HG03432 (cell line): ENCODE data around the gene MCU.

Experiments used
- ATAC-seq: cut with Tn5 transposase; IDR thresholded peaks from one replicate; pipeline ENCODE4 v1.9.1; 2021; ENCODE audit warnings: mild to moderate bottlenecking, moderate library complexity; ENCODE audit not compliant: unreplicated experiment

MCU gene

DNA sequence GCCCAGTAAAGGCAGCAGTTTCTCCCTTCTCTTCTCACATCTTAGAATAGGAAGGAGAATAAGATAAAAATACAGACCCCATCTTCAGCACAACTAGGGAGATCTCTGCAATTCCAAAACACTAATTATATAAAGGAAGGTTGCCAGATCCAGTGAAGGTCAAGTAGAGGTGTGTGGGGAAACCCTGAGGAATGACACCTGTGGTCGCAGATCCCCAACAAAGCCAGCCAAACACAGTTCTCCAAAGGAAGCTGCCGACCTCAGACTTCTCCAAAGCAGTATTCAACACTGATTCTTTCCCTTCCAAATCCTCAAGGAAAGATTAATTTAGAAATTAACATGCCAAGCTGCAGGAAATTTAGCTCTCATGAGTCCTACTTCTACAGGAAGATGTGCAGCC lies 138.7 kb downstream of the MCU start:
- no peak for ATAC-seq

DNA sequence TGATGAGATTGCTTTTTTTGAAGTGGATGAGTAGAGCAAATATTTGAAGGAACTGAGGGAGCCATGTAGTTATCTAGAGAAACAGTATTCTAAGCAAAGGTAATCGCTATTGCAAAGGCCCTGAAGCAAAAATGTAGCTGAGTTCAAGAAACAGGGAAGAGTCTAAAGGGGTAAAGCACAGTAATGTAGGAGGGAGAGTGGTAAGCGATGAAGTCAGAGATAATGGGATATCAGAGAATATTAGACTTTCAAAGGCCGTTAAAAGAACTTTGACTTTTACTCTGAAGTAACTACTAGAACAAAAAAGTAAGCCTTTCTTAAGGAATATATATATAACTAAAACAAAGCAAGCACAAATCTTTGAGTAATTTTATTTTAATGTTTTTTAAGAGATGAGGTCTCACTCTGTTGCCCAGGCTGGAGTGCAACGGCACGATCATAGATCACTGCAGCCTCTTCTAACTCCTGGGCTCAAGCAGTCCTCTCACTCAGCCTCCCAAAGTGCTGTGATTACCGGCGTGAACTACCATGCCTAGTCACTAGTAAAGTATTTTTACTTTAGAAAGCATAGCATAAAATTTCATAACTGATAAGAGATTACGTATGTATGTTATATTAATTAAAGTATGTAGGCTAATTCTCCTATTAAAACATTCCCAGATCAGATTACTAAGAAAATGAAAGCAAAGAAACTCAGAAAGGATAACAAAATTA lies 139.9 kb downstream of the MCU start:
- no peak for ATAC-seq

DNA sequence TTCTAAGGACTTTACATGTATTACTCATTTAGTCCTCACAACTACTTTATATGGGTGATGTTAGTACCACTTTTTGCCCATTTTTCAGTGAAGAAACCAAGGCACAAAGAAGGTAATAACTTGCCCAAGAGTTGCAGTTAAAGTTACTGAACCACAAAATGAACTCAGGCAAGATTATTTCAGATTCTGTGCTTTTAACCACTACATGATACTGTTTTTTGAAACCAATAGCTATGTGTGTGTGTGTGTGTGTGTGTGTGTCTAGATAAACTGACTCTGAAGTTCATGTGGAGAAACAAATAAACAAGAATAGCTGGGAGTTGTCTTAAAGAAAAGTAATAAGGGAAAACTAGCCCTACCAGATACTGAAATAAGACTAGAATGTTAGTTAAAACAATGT lies 140.8 kb downstream of the MCU start:
- ATAC-seq = no peak

DNA sequence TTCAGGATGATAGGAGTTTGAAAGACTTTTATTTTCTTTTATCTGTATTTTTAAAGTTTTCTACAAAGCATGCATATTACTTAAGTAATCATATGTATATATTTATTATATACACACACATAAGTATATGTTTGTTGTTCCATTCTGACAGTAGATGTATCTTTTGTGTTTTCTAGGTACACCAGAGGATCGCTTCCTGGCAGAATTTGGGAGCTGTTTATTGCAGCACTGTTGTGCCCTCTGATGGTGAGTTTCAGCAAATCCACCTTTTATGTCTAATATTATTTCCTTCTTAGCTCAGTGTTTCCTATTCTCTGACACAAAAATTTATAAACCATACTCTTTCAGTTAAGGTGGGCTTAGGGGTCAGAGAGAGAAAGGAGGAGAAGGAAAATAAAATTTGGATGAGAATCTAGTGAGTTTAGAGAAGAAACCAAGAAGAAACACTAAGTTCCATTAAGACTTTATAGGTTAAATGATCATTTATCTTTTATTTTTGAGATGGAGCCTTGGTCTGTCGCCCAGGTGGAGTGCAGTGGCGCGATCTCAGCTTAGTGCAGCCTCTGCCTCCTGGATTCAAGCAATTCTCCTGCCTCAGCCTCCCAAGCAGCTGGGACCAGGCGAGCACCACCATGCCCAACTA lies 142.4 kb downstream of the MCU start:
- ATAC-seq = no peak

DNA sequence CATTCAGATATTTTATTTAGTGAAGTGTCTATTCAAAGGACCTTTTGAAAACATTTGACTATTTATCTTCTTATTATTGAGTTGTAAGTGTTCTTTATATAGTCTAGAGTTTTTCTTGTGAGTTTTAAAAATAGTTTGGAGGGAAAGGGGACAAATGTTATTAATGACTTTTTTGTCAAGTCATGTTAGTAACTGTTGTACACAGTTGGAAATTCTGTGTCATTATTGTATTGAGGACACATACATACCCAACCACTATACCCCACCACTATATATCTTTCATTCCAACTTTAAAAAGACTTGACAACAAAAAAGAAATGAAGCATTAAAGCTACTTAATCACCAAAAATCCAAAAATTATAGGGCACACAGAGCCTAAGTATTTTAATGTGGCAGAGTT lies 148.4 kb downstream of the MCU start:
- no peak for ATAC-seq

DNA sequence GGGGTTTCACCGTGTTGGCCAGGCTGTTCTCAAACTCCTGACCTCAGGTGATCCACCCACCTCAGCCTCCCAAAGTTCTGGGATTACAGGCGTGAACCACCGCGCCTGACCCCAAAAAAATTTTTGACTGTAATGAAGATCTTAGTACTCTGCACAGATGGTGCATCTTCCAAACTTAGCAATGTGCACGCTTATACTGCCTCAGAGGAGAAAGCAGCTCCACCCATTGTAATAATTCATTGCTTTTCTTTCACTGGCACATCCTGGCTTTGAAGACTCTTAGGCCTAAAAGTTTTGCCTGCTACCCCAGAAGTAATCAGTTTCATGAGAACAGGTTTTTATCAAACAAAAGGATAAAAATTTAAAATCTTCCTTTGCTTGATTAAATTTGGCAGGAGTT lies 149.5 kb downstream of the MCU start:
- no peak for ATAC-seq

DNA sequence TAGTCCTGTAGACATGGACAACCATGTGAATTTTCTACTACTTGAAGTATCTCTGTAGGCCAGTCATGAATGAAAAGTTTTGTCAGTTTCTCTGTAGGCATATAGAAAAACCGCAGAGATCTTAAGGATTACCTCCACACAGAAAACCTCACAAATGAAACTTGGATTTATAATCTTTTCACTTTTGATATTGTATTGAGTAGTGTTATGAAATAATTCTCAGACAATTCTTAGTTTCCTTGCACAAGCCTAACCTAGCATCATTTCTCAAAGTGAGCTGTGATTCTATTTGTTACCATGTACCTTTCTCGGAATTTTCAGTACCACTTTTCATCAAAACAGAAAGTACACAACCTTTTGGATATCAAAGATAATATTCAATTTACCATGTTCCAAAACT lies 150.2 kb downstream of the MCU start:
- no peak for ATAC-seq

DNA sequence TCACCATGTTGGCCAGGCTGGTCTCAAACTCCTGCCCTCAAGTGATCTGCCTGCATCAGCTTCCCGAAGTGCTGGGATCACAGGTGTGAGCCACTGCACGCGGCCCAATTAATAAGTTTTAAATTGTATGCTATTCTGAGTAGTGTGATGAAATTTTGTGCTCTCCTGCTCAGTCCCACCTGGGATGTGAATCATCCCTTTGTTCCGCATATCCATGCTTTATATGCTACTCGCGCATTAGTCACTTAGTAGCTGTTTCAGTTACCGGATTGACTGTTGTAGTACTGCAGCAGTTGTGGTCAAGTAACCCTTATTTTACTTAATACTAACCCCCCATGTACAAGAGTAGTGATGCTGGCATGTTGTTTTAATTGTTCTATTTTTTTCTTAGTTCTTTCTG lies 154.3 kb downstream of the MCU start:
- no peak for ATAC-seq

DNA sequence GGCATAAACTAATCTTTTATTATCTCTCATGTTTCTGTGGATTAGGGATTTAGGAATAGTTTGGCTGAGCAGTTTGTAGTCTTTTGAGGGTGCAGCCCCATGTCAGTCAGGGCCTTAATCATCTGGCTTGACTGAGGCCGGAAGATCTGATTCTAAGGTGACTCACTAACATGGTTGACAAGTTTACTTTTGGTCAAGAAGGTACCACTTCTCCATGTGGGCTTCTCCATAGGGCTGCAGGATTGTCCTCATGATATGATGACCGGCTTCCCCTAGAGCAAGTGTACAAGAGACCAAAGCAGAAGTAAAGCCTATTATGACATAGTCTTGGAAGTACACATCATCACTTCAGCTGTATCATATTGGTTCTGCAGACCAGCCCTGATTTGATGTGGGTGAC lies 155.7 kb downstream of the MCU start:
- no peak for ATAC-seq

DNA sequence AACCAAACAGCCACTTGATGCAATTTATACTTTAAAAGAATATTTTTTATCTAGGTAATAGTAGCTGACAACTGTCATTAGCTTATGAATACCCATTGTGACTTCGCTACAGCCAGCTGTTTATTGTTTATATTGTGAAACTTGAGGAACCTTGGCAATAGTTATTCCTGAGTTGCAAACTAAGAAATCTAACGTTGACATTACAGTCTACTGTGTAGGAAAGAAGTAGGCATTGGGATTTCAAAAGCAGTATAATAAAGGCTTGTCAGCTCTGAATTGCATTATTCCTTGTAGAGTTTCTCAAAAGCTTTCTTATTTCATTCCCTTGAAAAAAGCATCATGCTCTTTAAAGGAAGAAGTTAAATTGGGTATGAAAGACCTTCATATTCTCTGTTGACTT lies 158.9 kb downstream of the MCU start:
- no peak for ATAC-seq

DNA sequence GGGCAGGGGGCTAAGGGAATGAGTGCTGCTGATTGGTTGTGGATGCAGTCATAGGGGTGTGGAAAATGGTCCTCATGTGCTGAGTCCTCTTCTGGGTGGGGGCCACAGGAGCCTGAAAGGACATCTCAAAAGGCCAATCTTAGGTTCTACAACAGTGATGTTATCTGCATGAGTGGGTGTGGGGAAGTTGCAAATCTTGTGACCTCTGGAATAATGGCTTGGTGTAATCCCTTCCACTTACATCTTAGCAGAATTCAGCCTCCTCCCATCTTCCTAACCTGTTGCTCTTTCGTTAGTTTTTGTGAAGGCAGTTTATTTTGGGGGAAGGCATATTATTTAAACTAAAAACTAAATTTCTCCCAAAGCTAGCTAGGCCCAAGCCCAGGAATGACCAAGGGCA lies 159.6 kb downstream of the MCU start:
- no peak for ATAC-seq

DNA sequence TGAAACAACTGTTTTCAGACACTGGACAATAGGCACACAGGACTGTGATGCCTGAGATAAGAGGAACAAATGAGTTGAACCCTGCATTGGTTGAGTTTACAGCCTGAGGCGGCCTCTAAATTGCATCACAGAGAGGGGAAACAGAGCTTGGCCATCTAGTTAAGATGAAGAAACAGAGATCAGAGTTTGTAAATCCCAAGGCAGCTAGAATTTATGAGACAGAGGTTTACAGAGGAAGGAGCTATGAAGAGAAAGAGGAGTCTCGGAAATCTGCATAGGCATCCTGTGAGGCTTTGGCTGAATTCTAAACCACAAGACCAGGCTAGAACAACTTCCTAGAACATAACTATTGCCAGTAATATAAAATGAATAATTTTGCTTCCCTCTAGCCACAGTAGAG lies 160.6 kb downstream of the MCU start:
- ATAC-seq = no peak

DNA sequence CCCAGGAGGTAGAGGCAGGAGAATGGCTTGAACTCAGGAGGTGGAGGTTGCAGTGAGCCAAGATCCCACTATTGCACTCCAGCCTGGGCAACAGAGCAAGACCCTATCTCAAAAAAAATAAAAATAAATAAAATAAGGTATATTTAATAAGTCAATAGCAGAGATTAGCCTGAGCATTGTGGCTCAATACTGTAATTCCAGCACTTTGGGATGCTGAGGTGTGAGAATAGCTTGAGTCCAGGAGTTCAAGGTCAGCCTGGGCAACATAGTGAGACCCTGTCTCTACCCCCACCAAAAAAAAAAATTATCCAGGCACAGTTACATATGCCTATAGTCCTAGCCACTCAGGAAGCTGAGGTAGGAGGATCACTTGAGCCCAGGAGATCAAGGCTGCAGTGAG lies 163.2 kb downstream of the MCU start:
- ATAC-seq = no peak

DNA sequence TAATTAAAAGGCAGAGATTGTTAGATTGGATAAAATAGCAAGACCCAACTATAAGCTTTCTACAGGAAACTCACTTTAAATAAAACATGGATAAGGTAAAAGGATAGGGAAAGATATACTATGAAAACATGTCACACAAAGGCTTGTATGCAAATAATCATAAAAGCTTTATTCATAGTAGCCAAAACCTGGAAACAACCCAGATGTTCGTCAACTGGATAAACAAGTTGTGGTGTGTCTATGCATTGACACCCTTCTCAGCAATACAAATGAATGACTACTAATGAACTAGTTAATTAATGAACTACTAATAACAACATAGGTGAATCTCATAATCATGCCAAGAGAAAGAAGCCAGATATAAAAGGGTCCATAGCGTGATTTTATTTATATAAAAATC lies 163.8 kb downstream of the MCU start:
- no peak for ATAC-seq

DNA sequence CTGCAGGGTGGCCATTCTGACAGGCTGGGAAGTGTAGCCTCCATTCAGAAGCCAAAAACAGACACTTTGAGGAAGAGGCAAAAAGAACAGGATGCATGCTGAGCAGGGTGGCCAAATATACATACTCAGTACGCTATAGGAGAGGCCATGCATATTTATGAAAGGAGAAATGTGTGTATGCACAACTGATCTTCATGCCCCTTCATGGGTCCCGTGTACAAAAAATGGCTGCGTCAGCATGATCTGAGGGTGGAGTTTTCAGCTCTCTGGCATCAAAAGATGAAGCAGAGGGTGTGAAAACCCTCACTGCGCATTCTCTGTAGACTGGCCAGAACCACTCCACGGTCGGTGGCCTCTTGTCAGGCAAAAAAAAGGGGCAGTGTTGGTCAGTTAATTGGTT lies 166.1 kb downstream of the MCU start:
- no peak for ATAC-seq

DNA sequence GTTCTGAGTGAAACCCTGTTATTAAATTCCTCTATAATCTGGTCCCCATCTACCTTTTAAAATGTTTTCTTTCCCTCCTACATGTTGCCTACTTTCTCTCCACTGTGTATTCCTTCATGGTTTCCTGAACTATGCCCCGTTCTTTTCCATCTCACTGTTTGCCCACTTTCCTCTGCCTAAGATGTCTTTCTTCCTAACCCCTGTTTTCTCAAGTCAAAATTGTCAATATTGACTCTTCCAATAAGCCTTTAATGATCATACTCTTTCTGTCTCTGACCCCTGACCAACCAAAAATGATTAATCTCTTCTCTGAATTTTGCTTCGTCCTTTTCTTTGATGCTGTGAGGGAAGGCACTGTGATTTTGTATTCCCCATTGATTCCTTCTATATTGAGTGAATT lies 171.0 kb downstream of the MCU start:
- ATAC-seq = no peak

DNA sequence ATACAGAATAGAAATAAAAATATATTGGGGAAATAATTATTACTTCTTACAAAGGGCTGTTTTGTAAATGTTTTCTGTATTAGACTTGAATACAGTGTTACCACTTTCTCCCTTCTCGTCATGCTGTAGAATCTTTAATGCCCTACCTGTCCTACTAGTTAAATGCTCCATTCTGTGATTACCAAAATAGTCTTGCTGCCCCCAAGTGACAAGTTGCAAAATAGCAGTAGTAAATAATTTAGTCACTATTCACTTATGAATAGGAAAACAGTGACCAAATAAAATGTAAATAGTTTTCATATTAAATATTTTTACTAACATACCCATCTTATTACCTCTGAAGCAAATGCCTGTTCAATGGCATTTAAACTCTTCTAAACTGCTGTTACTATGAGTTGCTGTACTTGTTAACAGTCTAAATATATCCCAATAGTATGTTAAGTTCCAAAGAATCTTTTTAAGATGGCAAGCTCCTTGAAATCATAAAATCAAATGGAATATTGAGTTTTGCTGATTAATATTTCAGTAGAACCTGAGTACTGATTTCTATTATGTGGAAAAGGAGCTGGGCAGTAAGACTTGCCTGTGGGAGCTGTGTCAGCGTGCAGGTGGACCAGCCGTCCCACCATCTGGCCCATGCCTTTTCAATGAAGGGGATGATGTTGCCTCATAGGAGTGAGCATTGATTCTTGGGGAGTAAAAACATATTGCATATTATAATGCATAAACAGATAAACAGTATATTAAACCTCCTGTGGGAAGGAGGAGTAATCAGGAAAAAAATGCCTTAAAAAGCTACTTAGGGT lies 183.5 kb downstream of the MCU start:
- no peak for ATAC-seq

DNA sequence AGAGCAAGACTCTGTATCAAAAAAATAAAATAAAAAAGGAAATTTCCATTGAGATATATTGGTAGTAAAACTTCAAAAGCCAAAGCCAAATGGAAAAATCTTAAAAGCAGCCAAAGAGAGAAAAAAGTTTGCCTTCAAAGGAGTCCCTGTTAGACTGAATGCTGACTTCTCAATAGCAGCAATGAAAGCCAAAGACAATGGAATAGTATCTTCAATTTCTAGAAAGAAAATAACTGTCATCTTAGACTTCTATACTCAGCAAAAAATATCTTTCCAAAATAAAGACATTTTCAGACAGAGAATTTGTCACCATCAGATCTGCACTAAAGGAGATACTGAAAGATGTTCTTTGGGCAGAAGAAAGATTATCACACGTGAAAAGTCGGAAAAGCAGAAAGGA lies 187.3 kb downstream of the MCU start:
- no peak for ATAC-seq

DNA sequence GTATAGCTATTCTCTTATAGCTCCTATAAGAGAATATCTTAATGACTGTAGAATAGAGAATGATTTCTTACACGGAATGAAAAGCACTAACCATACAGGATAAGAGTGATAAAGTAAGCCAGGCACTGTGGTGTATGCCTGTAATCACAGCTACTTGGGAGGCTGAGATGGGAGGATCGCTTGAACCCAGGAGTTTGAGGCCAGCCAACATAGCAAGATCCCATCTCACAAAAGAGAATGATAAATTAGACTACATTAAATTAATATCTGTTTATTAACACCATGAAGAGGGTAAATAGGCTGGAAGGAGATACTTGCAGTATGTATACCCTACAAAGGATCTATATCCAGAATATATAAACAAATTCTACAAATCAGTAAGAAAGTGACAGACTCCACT lies 189.3 kb downstream of the MCU start:
- no peak for ATAC-seq

DNA sequence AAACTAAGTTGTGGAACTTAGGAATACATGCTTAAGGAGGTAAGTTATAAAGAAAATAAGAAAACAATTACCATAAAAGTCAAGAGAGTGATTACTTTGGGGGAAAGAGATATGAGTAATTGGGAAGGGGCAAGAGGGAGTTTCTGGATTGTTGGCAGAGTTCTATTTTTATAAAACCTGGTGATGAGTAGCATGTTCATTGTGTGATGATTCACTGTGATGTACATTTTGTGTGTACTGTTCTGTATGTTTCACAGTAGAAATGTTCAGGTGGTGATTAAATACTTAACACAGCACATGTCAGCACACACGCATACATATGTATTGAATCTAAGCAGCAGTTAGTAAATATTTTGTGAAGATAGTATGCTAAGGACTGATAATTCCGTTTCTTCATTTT lies 191.9 kb downstream of the MCU start:
- ATAC-seq = no peak

DNA sequence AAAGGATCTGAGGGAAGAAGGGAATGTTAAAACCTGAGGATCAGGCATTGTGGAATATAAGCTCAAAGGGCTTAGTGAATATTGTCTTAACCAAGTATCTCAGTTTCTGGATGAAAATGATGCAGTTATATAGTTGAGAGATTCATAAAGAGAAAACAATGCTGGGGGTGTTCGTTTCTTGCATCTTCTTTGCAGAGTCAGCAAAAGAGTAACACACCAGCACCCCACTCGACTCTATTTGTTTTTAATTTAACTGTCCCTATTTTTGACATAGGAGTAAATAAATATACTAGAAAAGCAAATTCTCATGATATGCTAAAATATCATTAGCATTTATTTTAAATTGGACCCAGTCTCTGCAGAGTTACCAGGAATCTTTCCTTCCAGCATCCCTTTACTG lies 194.0 kb downstream of the MCU start:
- ATAC-seq = no peak

DNA sequence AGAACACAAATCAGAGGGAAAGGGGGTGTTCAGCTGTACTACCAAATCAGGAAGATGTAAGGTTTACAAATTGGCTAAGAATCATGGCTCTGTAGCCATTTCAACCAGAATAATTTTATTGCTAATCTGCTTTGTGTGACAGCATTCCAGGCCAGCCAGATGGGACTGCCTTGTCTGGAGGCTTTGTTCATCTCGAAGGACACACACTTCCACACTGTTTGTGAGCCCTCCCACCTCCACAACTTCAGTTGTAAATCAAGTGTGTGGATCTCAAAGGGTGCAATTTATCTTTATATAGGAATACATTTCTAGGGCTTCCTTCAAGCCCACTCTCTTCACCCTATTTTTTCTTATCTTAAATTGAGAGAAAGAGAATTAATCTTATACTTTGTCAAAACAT lies 194.7 kb downstream of the MCU start:
- no peak for ATAC-seq
